HAP-1 (cell line): ENCODE measurements around the gene SH3PXD2B.
"Not testable (repeated sequence)": the region's sequence is repeated elsewhere in the genome, so short reads cannot be mapped to it uniquely, and the experiment has no call there.

Source experiments
- DNase-seq, 2 experiments: peaks; one replicate each; pipeline ENCODE4 v3.0.0-alpha.2; 2016 to 2020; ENCODE audit warnings: low spot score in 2 of 2
- H3K27me3 ChIP-seq: fragments of 250-450 bp; sonication (Bioruptor Pico); 2 replicates; pipeline ENCODE4 v1.5.1; 2020; ENCODE audit warnings: low read depth, mild to moderate bottlenecking, moderate library complexity
- H3K36me3 ChIP-seq: fragments of 250-450 bp; sonication (Bioruptor Pico); replicated peaks from 2 replicates; pipeline ENCODE4 v1.5.1; 2020; ENCODE audit warnings: mild to moderate bottlenecking
- H3K4me1 ChIP-seq: fragments of 250-450 bp; sonication (Bioruptor Pico); 2 replicates; pipeline ENCODE4 v1.5.1; 2020; ENCODE audit warnings: mild to moderate bottlenecking
- H3K4me3 ChIP-seq: fragments of 250-450 bp; sonication (Bioruptor Pico); 2 replicates; pipeline ENCODE4 v1.5.1; 2020; ENCODE audit warnings: mild to moderate bottlenecking, moderate library complexity
- H3K9me3 ChIP-seq: fragments of 250-450 bp; sonication (Bioruptor Pico); 2 replicates; pipeline ENCODE4 v1.5.1; 2020; ENCODE audit warnings: mild to moderate bottlenecking, moderate library complexity
- in situ Hi-C: fragments of 300-500 bp; cut with MboI; formaldehyde crosslinking; loops from 3 replicates; pipeline ENCODE4 v1.14.3; 2020; ENCODE audit warnings: low sequenced_read_pairs, inconsistent platforms, mixed read lengths

SH3PXD2B gene

DNA sequence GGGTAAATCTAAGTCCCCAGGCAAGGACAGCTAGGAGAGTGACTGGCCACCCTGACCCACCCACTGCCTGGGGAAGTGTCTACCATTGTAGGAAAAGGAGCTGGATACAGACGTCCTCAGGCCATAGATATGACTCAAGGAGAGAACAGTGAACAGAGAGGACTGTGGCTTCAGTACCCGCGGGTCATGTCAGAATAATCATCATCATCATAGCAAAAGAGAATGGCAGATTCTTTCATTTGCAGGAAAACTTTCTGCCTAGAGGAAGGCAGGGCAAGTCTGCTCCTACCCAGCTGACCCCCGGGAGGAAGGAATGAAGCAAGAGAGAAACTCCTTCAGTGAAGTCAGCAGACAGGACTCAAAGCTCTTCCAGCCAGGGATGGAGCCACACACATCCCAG lies 118.6 kb downstream of the SH3PXD2B start:
- Histone ChIP-seq H3K27me3 (no peaks in the 10 kb centered on the region), H3K9me3 (no peaks in the 10 kb centered on the region), H3K4me3 (no peak overlapping the region), H3K36me3 (peaks cover 7% of the 10 kb centered on the region), H3K4me1 (no peaks in the 10 kb centered on the region)
- in situ Hi-C loops, result no loop called here
- no peak for DNase-seq

DNA sequence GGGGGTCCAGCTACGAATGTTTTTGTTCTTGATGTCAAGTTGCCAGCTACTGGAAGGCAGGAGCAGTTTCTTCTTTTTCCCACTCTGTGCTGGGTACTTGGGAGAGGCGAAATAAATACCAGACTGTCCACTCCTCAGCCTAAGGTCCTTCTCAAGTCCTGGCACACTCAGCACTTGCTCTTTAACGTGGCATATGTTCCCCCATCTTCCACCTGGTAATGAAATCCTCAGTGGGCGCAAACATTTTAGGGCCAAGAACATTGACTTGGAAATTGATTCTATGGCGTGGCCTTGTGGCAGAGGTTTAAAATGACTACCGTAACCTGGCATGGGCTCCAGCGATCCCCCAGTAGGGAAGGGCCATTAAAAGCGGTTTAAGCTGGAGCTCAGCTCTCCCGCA lies 119.7 kb downstream of the SH3PXD2B start:
- in situ Hi-C loops, result no loop called here
- H3K27me3 ChIP-seq, result no peaks in the 10 kb centered on the region

DNA sequence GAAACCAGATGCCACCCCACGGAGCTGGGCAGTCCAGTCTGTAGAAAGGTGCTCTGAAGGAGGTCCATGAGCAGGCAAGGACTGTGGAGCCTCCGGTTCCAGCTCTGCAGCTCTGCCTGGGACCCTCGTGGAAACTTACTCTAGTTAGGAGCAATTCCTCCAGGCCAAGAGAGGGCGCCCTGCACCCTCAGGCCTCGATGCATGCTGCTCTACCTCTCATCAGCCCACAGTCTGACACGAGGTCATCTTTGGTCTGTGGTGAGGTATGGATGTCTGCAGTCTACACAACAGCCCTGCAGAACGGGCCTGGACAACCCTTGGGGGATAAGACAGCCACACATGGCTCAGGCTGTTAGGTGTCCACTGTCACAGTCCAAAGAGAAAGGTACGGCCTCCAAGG lies 120.1 kb downstream of the SH3PXD2B start:
- H3K36me3 ChIP-seq, result no peaks in the 10 kb centered on the region; the same call in 1 of the 2 replicates
- no peaks in the 10 kb centered on the region for H3K9me3 ChIP-seq
- peak in 1 of 2 experiments; percentile 40 for DNase-seq
- H3K4me1 ChIP-seq, result no peaks in the 10 kb centered on the region
- H3K27me3 ChIP-seq, result no peaks in the 10 kb centered on the region
- in situ Hi-C loops, result no loop called here
- H3K4me3 ChIP-seq, result no peak overlapping the region

More for the DNA sequence above, 119.7 kb downstream of the SH3PXD2B start:
- no peak for DNase-seq
- Histone ChIP-seq H3K4me1 (no peaks in the 10 kb centered on the region), H3K36me3 (peaks cover 3% of the 10 kb centered on the region; the same call in 1 of the 2 replicates), H3K4me3 (no peak overlapping the region), H3K9me3 (no peaks in the 10 kb centered on the region)

DNA sequence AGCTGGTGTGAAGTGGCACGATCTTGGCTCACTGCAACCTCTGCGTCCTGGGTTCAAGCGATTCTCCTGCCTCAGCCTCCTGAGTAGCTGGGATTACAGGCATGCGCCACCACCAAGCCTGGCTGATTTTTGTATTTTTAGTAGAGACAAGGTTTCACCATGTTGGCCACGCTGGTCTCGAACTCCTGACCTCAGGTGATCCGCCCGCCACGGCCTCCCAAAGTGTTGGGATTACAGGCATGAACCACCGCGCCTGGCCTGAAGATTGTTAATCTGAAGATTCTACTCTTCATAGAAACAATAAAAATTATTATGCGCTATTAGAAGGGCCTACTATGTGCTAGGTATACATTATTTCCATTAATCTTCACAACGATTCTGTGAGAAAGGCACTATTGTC lies 127.4 kb downstream of the SH3PXD2B start:
- H3K36me3 ChIP-seq, H3K4me1 ChIP-seq, H3K4me3 ChIP-seq, H3K27me3 ChIP-seq, H3K9me3 ChIP-seq, DNase-seq, in situ Hi-C loops: not testable (repeated sequence)

DNA sequence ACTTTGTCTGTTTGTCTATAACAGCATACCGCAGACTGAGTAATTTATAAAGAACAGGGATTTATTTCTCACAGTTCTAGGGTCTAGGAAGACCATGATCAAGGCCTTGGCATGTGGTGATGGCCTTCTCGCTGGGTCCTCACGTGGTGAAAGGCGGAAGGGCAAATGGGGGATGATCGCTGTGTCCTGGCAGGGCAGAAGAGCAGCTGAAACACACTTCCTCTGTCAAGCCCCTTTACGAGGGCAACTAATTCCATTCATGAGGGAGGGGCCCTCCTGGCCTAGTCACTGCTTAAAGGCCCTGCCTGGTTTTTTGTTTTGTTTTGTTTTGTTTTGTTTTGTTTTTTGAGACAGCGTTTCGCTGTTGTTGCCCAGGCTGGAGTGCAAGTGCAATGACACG lies 128.9 kb downstream of the SH3PXD2B start:
- no peaks in the 10 kb centered on the region for H3K27me3 ChIP-seq
- H3K36me3 ChIP-seq, result no peaks in the 10 kb centered on the region
- in situ Hi-C loops, result no loop called here
- no peaks in the 10 kb centered on the region for H3K9me3 ChIP-seq
- no peaks in the 10 kb centered on the region for H3K4me1 ChIP-seq
- no peak for DNase-seq
- H3K4me3 ChIP-seq, result no peak overlapping the region

DNA sequence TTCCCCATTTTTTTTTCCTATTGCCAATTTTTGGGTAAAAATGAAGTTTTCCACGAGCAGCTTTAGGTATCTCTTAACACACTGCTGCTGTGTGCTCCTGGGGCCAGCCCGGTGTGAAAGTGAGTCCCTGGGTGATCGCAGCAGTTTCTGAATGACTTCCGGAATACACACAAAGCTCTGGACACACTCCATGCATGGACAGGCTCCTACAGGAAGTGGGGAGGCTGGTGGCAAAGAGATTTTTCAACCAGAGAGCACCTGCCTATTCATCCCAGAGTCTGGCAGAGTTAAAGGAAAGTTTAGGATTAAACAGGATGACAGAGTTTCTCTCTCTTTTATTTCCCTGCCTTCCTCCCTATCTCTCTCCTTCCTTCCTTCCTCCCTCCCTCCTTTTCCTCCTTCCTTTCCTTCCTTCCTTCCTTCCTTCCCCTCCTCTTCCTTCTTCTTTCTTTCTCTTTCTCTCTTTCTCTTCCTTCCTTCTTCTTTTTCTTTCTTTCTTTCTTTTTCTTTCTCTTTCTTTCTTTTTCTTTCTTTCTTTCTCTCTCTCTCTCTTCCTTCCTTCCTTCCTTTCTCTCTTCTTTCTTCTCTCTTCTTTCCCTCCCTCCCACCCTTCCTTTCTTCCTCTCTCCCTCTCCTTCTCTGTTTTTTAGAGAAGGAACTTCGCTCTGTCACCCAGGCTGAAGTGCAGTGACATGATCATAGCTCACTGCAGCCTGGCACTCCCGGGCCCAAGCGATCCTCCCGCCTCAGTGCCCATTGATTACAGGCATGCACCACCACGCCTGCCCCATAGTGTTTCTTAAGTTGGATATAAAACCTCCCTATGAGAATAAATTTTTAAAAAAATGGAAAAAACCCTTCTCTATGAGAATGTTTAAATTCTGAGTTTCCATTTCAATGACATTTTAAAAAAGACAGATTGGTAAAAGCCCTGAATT lies 132.0 kb downstream of the SH3PXD2B start:
- in situ Hi-C loops, result no loop called here
- no peaks in the 10 kb centered on the region for H3K9me3 ChIP-seq

DNA sequence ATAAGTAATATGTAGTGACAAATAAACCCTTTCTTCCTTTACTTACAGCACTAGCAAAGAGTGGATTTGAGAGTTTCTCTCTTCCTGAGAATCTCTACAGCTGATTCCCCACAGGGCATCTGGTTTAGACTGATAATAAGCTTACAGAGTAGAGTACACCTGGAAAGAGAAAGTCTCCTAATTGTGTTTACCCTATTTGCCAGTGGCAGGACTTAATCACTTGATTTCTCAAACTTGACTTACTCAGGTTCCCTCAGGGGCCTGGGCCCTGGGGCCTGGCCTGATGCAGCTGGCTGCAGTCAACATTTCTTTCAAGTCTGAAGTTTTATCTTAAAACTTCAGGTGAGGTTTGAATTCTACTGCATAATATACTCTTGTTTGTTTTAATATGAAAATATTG lies 132.7 kb downstream of the SH3PXD2B start:
- DNase-seq, result no peak
- H3K36me3 ChIP-seq, result no peaks in the 10 kb centered on the region
- no peaks in the 10 kb centered on the region for H3K4me1 ChIP-seq
- no peaks in the 10 kb centered on the region for H3K27me3 ChIP-seq
- H3K4me3 ChIP-seq, result no peak overlapping the region
- no peaks in the 10 kb centered on the region for H3K9me3 ChIP-seq
- in situ Hi-C loops, result no loop called here

More for the DNA sequence above, 132.0 kb downstream of the SH3PXD2B start:
- Histone ChIP-seq H3K36me3 (no peaks in the 10 kb centered on the region), H3K4me3 (no peak overlapping the region), H3K27me3 (no peaks in the 10 kb centered on the region), H3K4me1 (no peaks in the 10 kb centered on the region)
- no peak for DNase-seq

DNA sequence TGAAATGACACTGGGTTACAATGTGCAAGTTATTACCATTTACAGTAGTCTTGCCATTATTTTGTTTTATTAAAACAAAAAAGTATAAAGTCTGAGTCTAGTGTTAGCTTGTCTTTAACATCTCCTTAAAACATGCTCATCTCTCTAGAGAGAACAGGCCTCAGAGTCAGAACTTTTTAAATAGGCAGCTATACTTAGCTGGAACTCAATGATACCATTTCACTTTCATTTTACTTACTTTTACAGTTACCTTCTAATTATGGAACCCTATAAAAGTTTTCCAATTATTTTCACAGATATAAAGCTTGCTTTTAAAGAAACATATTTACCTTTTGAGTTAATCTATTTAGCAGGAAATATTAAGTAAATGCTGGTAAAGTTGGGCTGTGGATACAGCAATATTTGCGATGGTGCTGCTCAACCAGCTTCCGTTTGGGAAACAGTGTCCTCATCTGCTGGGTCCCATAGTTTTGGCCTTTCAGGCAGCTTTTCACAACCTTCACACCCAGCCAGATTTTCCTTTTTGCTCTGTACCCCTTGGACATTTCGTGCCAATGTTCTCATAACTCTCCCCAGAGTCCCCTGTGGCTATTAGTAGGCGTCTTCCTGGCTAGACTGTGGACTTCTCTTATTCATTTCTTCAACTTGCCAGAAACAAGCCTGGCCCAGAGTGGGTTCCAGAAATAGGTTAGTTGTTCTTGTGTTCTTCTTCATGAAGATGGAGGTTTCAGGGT lies 134.4 kb downstream of the SH3PXD2B start:
- Histone ChIP-seq H3K4me1 (no peaks in the 10 kb centered on the region), H3K4me3 (no peak overlapping the region), H3K27me3 (no peaks in the 10 kb centered on the region), H3K9me3 (no peaks in the 10 kb centered on the region), H3K36me3 (no peaks in the 10 kb centered on the region)
- no peak for DNase-seq
- in situ Hi-C loops, result no loop called here

DNA sequence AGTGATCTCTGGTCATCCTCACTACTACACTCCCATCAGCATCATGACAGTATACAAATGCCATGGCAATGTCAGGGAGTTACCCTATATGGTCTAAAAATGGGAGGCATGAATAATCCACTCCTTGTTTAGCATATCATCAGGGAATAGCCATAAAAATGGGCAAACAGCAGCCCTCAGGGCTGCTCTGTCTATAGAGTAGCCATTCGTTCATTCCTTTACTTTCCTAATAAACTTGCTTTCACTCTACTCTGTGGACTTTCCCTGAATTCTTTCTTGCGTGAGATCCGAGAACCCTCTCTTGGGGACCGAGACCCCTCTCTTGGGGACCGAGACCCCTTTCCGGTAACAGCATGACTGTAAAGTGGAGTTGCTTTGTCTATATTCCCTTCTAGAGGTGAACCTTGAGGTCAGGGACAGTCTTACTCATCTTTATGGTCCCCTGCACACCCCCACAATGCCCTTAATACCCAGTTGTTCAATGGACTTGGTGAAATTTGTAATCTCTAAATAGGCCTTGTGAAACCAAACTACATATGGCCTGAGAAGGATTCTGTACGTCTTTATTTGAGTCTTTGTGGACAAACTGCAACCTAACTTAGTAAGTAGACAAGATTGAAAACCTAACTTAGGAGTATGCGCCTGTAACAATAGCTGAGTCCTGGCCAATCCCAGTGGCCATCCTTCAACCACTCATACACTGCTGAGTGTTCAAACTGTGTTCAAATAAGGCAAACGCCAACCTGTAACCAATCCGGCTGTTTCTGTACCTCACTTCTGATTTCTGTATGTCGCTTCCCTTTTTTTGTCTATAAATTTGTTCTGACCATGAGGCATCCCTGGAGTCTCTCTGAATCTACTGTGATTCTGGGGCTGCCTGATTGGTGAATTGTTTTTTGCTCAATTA lies 138.5 kb downstream of the SH3PXD2B start:
- in situ Hi-C loops, result no loop called here
- Histone ChIP-seq H3K36me3 (no peaks in the 10 kb centered on the region), H3K4me1 (peaks cover under 1% of the 10 kb centered on the region; the same call in 1 of the 2 replicates), H3K27me3 (no peaks in the 10 kb centered on the region), H3K9me3 (no peaks in the 10 kb centered on the region), H3K4me3 (no peak overlapping the region)
- DNase-seq, result no peak

DNA sequence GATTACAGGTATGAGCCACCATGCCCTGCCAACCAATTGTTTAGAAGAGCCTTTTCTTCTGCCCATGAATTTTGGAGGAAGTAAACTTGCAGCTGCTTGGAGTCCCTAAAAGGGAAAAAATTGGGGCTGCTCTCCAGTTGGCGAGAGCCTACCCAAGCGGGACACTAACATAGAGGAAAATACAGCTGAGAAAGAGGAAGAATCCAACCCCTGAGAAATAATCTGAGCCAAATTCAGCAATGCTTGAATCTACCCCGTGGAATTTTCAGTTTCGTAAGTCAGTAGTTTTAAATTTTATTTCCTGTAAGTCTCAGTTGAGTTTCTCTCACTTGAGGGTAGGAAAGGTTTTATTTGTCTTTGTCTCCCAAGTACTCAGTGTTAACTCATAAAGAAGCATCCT lies 140.4 kb downstream of the SH3PXD2B start:
- no peaks in the 10 kb centered on the region for H3K9me3 ChIP-seq
- no peak overlapping the region for H3K4me3 ChIP-seq
- H3K27me3 ChIP-seq, result no peaks in the 10 kb centered on the region
- peaks cover 5% of the 10 kb centered on the region; the same call in 1 of the 2 replicates for H3K4me1 ChIP-seq
- in situ Hi-C loops, result no loop called here
- no peaks in the 10 kb centered on the region for H3K36me3 ChIP-seq
- no peak for DNase-seq

DNA sequence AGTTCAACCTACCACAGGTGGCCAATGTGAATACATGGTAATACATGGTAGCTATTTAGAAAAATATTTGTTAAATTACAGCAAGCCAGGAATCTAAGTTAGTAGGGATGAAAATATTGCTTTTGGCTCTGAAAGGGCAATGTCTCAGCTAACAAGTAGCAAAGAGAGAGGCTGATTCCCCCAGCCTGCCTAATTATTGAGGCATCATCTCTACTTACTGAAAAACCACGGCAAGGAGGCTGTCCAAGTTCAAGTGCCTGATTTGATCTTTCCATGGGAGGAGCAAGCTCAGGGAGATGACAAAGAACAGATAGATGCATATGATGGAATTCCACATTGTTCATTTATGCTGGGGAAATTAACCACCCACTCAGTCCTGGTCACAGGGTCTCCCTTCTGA lies 142.0 kb downstream of the SH3PXD2B start:
- DNase-seq, result no peak
- in situ Hi-C loops, result no loop called here
- H3K36me3 ChIP-seq, result no peaks in the 10 kb centered on the region

DNA sequence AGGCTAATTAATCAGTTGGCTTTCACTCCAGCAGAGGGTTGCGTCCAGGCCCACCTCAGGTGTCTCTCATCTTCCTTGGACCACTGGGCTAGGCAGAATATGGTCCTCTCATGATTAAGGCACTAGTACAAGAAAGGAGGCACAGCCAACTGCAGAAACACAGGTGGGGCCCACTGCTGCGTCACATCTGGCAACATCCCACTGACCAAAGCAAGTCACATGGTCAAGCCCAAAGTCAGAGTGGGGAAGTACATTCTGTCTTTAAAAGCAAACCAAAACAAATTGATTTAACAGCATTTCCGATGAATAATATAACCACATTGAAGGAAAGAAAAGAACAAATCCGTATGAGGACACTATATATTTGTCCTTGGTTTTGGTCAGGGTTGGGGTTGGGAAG lies 142.7 kb downstream of the SH3PXD2B start:
- Histone ChIP-seq H3K4me1 (peaks cover 5% of the 10 kb centered on the region; the same call in 1 of the 2 replicates), H3K36me3 (no peaks in the 10 kb centered on the region), H3K9me3 (no peaks in the 10 kb centered on the region), H3K27me3 (no peaks in the 10 kb centered on the region), H3K4me3 (no peak overlapping the region)
- in situ Hi-C loops, result no loop called here
- no peak for DNase-seq

More for the DNA sequence above, 142.0 kb downstream of the SH3PXD2B start:
- peaks cover 5% of the 10 kb centered on the region; the same call in 1 of the 2 replicates for H3K4me1 ChIP-seq
- H3K9me3 ChIP-seq, result no peaks in the 10 kb centered on the region
- no peaks in the 10 kb centered on the region for H3K27me3 ChIP-seq
- no peak overlapping the region for H3K4me3 ChIP-seq

DNA sequence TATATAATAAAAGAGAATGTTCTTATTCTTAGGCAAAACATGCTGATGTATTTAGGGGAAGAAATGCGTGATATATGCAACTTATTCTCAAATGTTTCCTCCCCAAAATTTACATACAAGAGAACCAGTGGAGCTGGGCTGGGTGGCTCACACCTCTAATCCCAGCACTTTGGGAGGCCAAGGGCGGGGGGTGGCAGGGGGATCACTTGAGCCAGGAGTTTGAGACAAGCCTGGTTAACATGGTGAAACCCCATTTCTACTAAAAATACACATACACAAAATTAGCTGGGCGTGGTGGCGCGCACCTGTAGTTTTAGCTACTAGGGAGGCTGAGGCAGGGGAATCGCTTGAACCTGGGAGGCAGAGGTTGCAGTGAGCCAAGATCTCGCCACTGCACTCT lies 143.3 kb downstream of the SH3PXD2B start:
- Histone ChIP-seq H3K9me3 (no peaks in the 10 kb centered on the region), H3K36me3 (no peaks in the 10 kb centered on the region), H3K4me1 (peaks cover 5% of the 10 kb centered on the region; the same call in 1 of the 2 replicates), H3K4me3 (no peak overlapping the region), H3K27me3 (no peaks in the 10 kb centered on the region)
- in situ Hi-C loops, result no loop called here
- no peak for DNase-seq
